GM21576 (cell line): Measurements from ENCODE around the gene MACROD1.

Experiments used
- ATAC-seq: cut with Tn5 transposase; IDR thresholded peaks from one replicate; pipeline ENCODE4 v1.9.1; 2021; ENCODE audit warnings: mild to moderate bottlenecking, moderate library complexity; ENCODE audit not compliant: unreplicated experiment

Gene MACROD1

GRCh38 chr11:64114231-64114630, 51.7 kb downstream of the MACROD1 start:
- ATAC-seq, result no peak

GRCh38 chr11:64113462-64113780, 52.5 kb downstream of the MACROD1 start:
- no peak for ATAC-seq

- ATAC-seq, result no peak
Measured at GRCh38 chr11:64112771-64113461, 53.0 kb downstream of the MACROD1 start.

GRCh38 chr11:64110465-64111375, 55.2 kb downstream of the MACROD1 start:
- no peak for ATAC-seq

GRCh38 chr11:64109332-64109731, 56.6 kb downstream of the MACROD1 start:
- ATAC-seq, result no peak

- ATAC-seq, result no peak
Measured at GRCh38 chr11:64107303-64107702, 58.6 kb downstream of the MACROD1 start.

- no peak for ATAC-seq
Measured at GRCh38 chr11:64104632-64105031, 61.3 kb downstream of the MACROD1 start.

- no peak for ATAC-seq
Measured at GRCh38 chr11:64103277-64103985, 62.5 kb downstream of the MACROD1 start.

- ATAC-seq, result no peak
Measured at GRCh38 chr11:64102005-64102738, 63.7 kb downstream of the MACROD1 start.

GRCh38 chr11:64101461-64101860, 64.5 kb downstream of the MACROD1 start:
- no peak for ATAC-seq

GRCh38 chr11:64100782-64101353, 65.0 kb downstream of the MACROD1 start:
- no peak for ATAC-seq

- ATAC-seq, result no peak
Measured at GRCh38 chr11:64100360-64100759, 65.6 kb downstream of the MACROD1 start.

- no peak for ATAC-seq
Measured at GRCh38 chr11:64099436-64099835, 66.5 kb downstream of the MACROD1 start.

GRCh38 chr11:64098318-64098831, 67.5 kb downstream of the MACROD1 start:
- no peak for ATAC-seq

GRCh38 chr11:64097468-64098317, 68.2 kb downstream of the MACROD1 start:
- no peak for ATAC-seq

GRCh38 chr11:64096835-64097234, 69.1 kb downstream of the MACROD1 start:
- ATAC-seq, result no peak

GRCh38 chr11:64095949-64096348, 70.0 kb downstream of the MACROD1 start:
- no peak for ATAC-seq

GRCh38 chr11:64095273-64095817, 70.6 kb downstream of the MACROD1 start:
- ATAC-seq, result no peak
